OCI-LY3 (cell line): ENCODE results near the gene IQSEC1.

Source experiments
- CTCF ChIP-seq: fragments of 200-600, 300-600 bp; sonication (generic); IDR thresholded peaks from 2 replicates; pipeline ENCODE4 v1.5.1; 2014; ENCODE audit warnings: antibody characterized with exemption, low read length, low read depth
- EZH2phosphoT487 ChIP-seq: fragments of 200-600 bp; shearing (Covaris generic); IDR thresholded peaks from 2 replicates; pipeline ENCODE4 v1.6.1; 2018; ENCODE audit warnings: antibody characterized with exemption, mixed run types, low read depth

GRCh38 chr3:13088028-13089006 is 15.1 kb upstream of the IQSEC1 start:
- TF ChIP-seq CTCF (no peak), EZH2phosphoT487 (no peak)
